Hepatic stellate cell (primary cell): ENCODE results near the gene DAGLA.

ENCODE experiments used
- DNase-seq: peaks from one replicate; pipeline ENCODE4 v3.0.0; 2011; ENCODE audit warnings: low spot score

The DAGLA gene

DNA sequence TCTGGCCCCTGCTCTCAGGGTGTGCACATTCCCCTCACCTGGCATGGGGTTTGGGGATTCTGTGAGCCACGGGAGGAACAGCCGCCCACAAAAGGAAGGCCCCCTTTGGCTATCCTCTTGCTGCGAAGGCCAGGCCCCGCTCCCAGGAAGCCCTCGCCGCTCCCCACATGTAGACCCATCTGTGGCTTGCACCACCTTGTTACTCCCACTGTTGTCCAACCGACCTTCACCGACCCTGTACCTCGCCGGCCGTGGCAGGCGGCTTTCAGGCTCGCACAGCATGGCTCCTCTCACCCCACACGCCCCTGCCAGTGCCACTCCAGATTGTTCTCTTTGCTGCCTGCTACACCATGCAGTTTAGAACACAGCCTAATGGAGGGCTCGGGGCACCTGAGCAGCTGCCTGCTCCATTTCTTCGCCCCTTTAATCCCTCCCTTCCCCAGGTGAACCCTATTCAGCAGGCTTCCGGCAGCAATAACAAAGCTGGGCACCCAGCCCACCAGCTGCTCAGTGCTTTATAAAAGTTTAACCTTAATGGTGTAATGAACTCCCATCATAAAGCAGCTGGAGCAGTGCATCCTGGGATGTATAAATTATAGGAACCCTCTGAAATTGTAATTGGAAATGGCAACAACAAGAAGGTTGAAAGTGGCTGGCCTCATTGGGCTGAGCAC lies 10.7 kb downstream of the DAGLA start:
- DNase-seq, result no peak

DNA sequence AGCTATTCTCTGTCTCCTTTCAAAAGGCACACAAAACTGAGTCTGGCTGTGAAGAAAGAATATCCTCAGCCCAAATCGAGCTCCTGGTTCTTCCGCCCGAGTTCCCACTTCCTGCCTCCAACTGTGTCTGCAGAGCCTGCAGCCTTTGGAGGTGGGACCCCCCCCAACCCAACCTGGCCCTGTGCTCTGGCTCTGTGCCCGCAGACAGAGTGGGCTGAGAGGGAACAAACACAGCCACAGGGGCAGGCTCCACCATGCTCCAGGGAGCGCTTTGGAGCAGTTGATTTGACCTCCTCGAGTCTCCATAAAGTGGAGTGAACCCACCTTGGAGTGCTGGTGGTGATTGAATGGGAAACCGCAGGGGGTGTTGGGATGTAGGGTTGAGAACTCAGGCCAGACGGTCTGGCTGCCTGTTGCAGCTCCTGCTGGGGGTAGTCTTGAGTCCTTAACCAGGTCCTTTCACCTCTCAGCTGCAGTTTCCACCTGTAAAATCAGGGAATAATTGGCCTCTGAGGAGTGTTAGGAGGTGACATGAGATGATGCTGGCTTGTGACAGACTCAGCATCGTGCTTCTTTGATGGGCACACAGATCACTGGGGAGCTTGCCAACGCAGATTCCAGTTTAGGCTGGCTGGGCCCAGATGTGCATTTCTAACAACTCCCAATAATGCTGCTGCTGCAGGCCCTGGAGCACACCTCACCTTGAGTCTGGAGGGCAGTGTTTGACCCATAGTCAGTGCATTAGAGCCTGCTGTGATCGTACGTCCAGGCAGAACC lies 11.4 kb downstream of the DAGLA start:
- DNase-seq, result no peak

DNA sequence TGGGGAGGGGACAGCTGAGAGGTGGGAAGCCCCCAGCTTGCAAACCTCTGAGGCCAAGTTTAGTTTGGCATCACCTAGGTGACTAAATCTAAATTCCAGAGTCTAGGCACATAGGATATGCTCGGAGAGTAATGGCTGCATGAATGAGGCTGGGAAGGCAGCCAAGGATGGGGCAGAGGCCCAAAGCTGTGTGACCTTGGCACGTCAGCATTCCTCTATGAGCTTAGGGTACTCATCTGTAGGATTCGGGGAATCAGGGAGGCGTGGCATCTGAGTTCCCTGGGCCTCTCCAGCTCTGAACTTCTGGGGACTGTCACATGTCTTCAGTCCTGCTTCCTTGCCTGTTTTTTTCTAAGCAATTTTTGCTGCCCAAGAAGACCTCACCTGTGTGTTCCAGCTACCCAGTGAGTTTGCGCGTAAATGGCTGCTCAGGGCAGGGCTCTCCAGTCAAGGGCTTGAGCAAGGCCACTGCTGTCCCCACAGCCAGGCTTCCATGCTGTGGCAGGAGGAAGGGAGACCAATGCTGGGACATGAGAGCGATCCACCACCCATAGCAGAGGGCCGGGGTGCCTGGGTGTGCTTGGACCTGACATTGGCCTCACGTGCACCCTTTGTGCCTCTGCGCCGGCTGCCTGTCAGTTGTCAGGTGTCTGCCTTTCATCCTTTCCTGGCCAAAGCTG lies 13.9 kb downstream of the DAGLA start:
- no peak for DNase-seq

DNA sequence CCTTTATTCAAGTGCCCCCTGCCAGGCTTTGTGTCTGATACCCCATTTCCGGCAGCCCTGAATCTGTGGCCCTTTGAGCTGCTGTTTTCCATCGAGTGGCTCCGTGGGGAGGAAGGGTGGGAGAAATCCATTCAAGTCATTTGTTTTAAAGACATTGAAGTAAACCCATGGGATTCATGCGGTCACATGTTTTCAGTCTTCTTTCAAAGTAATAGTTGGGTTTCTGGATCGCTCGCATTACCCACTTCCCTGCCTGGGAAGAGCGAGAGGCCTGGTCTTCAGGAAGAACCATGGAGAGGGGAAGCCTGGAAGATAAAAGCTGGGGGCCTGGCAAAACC lies 14.4 kb downstream of the DAGLA start:
- DNase-seq, result no peak

DNA sequence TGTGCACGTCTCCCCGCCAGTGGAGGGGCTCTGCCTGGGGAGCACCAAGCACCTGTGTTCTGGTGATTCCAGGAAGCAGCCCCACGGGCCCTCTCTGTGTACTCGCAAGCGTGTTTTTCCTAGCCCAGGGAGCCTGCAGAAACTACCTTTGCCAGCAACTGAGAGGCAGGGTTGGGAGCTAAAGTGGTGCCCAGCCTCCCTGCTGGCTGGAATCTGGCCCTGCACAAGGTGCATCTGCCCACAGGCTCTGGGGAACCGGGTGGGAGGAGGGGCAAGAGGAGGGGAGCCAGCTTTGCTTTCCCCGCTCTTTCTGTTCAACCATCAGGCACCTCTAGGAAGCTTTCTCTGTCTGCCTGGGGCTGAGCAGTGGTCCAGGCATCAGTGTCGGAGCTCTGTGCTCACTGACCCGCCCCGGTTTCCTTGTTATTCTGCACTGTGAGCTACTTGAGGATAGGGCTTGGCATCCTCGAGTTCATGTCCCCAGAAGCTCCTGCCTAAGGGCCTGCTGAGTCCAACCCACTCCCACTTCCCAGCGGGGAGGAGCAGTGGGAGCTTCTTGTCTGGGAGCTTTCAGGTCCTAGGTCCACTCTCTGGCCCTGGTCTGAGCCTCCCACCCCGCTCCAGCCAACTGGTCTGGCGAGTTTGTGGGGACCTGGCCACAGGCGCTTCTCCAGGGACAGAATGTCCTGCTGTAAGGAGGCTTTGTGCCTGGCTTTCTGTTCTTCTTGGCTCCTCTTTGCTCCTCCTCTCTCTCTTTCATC lies 14.9 kb downstream of the DAGLA start:
- no peak for DNase-seq

DNA sequence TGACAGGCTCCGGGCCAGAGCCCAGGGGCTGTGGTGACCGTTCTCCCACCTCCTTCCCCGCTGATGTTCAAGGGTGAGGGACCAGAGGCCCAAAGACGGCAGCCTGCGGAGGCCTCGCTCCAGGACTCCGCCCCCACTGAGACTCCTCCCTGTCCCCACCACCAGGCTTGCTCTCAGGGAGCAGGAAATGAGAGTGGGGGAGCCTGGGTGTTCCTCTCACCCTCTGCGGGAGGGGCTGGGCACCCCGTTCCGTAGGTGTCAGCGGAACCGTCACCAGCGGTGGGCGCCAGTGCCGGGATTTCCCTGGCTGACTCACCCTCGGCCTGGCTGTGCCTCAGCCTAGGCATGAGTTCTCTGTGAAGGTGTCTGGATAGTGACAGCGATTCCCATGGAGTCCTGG lies 15.7 kb downstream of the DAGLA start:
- peak; percentile 82 for DNase-seq

DNA sequence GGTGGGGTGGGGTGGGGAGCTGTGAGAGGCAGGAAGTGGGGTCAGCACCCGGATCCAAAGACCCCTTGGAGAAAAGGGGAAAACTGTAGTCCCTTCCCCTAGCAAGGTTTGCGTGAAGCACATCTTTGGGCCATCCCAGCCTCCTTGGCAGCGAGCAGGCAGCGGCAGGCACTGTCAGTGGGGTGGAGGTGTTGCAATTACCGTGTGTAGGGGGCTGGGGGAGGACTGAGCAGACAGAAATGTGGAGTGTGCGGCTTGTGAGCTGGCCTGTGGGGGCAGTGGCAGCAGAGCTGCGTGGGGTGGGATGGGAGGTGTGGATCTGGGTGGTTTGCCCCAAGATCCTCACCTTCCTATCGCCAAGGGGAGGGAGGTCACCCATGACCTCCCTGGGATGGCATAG lies 16.4 kb downstream of the DAGLA start:
- DNase-seq, result no peak

DNA sequence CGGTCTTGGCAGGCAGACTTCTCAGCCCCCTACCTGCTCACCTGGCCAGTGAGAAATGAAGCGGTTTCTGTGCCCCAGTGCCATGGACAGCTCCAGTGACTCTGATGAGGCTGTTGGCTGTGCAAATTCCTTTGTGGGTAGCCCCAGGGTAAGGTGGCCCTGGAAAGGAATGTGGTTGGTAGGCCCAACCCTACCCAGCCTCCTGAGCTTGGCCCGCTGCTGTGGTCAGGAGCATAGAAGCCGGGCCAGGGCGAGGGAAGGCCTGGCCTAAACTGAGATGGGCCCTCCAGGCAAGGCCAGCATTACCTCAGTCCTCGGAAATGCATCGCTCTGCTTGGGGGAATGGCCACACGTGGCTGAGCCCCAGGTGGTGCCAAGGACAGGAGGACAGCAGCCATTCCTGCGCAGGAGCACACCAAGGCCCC lies 16.9 kb downstream of the DAGLA start:
- no peak for DNase-seq

DNA sequence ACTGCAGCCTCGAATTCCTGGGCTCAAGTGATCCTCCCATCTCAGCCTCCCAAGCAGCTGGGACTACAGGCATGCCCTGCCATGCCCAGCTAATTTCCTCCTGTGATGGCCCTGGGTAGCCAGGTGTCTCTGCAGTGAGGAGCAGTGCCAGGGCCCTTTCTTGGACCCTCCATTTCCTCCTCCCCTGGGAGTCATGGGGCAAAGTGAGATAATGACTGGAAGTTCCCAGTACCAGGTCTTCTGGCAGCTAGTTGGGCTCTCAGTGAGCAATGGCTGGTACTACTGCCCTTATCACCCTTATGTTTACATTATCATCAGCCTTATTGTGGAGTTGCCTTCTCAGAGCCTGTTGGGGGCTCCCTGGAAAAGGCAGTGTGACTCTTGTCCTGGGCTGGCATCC lies 17.6 kb downstream of the DAGLA start:
- DNase-seq, result no peak

DNA sequence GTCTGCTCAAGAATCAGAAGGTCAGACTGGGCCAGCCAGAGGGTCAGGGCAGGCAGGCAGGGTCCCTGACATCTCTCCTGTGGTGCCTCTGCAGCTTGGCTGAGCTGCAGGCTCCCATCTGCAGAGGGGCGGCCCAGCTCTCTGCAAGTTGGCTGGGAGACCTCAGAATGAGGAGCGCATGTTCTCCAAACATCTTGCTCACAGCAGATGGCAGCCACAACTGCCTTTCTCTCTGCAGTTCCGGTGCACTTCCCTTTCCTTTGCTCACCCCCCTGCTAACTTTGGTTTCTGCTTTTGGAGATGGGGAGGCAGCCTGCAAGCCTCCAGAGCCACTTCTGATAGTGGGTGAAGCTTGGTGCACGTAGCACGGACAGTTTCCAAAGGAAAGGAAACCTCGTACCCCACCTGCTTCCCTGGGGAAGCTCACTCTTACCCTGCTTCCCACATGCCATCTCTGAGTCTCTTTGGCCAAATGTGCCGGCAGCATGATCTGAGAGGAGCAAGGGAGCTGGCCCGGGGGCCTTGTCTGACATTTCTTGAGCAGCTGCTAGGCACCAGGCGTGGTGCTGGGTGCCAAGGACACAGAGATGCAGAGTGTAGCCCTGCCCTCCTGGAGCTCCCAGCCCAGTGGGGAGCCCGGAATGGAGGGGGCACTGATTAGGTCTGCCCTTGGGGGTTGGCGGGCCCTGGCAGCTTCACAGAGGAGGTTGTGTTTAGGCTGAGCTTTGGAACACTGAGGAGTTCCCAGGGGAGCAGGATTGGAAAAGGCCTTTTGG lies 18.2 kb downstream of the DAGLA start:
- DNase-seq, result no peak

DNA sequence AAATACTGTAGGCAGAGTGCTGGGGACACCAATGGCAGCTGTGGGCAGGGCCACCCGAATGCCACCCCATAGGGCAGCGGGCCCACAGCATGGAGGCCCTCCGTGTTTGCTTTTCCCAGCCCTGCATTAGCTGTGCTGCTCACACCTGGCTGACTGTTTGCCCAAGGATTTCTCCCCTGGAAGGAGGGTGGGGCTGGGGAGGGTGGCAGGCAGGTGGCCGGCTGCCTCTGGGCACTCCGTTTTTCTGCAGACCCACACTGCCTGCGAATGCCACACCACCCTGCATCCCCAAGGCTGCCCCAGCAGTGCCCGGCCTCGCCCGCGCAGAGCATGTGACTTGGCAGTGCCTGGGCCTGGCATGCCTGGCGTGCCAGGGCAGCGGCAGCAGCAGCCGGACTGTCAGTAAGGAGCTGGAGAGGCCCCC lies 19.6 kb downstream of the DAGLA start:
- DNase-seq, result no peak

DNA sequence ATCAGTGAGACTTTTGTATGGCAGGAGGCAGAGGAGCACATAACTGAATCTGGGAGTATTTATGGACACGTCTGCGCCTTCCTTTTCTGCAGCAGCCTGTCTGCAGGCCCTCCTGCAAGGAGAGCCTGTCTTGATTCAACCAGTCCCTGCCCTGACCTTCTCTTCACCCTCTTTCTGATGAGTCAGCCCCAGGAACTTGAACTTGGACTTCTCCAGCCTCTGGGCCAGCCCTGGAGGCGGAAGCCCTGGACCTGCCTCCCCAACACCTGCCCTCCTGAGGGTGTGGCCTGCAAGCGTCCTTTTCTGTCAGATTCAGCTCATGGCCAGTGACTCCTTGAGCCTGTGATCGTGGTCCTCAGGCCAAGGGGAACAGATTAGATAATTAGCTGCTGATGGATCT lies 20.0 kb downstream of the DAGLA start:
- DNase-seq, result no peak

DNA sequence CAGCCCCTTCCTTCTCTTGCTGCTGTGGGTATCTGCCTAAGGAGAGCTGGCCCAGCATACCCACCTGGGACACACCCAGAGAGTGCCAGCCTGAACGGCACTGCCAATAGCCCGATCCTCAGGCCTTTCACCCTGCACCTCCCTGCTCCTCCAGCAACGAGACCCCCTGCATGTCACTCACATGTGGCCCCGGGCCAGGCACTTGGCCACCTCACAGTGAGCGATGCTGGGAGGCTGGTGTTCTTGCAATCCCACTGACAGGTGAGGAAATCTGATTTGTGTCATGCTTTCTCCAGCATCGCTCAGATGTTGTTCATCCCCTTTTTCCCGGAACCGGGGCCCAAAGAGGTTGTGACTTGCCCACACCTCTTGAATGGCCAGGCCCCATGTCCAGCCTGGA lies 20.5 kb downstream of the DAGLA start:
- no peak for DNase-seq

DNA sequence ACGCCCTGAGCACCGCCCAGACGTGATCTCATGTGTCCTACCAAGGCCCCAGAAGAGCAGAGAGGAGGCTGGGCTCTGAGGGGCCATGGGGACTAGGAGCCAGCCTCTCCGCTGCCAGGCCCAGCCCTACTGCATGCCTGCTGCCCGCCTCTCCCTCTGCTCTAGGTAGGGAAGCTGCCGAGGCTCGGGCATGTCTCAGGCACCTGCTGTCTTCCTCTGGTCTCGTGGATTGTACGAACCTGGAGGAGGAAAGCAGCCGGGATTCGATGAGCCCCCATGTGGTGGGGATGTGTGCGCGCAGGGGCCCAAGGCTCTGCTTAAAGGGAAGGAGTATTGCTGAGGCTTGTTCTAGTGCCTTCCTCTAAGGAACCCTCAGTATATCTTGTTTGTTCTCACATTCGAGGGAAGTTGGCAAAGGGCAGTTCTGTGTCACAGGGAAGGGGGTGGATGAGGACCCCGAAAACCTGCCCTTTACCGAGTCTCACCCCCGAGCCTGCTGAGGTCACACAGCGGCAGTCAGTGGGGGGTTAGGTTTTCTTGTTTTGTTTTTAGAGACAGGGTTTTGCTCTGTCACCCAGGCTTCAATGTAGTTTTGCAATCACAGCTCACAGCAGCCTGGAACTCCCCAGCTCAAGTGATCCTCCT lies 21.2 kb downstream of the DAGLA start:
- no peak for DNase-seq

DNA sequence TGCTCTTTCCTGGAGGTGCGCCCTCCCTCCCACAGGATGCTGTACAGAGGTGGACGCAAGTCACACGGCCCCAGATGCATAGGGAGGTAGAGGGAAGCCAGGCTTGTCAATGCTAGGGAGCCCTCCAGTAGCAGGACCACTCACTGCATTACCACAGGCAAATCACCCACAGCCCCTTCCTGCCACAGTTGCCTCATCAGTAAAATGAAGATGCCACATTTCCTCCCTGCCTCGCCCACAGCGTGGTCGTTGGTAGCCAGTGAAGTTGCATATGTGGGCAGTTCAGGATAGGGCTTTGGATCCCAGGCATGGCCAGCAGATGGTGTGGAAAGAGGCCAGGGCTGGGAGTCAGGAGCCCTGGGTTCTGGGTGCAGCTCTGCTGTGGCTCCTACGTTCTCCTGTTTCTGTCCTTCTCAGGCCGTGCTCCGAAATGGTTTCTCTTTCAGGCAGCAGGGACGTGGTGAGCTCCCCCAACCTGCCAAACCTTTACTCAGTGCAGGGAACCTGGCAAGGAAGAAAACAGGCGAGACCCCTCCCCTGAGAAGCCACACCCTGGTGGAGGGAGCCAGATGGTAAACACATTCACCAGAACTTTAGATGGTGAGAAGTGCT lies 22.6 kb downstream of the DAGLA start:
- no peak for DNase-seq

DNA sequence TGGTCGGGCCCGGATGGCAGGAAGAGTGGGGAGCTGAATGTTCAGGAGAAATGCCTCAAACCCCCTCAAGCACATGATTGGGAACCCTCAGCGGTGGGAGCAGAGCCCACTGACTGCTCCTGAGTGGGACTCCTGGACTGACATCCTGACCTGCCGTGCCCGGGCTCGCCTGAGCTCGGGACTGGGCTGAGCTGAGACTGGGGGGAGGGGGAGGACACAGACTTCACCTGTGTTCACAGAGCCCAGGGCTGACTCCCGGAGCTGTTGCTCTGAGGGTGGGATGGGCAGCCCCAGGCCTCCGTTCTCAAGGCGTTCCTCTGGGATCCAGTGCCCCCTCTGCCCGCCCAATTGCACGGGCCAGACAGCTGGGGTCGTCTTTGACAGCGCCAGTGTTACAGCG lies 24.6 kb downstream of the DAGLA start:
- no peak for DNase-seq

DNA sequence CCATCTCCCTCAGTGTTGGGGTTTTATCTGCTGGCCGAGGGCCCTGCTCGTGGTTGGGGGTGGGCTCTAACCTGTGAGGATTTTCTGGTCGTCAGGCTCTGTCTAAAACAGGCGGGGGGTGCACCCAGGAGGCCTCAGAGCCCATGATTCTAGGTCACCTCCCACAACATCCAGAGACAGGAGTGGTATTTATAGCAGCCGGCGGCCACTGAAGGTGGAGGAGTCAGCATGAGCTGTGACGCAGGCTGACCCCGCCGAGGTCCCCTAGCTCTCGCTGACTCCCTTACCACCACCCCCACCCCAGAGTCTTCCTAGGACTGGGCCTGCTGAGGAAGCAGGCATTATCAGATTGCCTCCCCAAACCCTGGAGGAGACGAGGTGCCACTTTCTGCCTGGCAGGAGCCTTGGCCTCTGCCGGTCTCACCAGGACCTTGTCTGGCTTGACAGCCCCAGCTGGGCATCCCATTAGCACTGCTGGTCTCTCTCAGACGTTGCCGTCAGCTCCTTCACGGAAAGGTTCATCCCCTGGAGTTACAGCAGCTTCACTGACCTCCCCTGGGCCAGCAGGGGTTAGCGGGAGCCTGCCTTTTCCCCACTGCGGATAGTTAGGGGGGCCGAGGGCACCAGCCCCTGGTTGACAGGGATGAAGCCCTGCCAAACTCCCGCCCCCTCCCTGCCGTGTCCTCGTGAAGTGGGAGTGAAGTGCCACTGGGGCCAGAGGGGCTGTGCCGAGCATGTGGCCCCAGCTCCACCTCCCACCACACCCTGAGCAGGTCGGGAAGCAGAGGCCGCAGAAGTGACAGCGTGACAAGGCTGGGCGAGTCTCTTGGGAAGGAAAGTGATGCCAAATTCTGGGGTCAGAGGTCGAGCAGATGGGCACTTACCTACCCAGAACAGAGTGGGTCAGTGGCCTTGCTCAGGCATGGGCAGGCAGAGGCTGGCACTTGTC lies 26.5 kb downstream of the DAGLA start:
- DNase-seq, result no peak

DNA sequence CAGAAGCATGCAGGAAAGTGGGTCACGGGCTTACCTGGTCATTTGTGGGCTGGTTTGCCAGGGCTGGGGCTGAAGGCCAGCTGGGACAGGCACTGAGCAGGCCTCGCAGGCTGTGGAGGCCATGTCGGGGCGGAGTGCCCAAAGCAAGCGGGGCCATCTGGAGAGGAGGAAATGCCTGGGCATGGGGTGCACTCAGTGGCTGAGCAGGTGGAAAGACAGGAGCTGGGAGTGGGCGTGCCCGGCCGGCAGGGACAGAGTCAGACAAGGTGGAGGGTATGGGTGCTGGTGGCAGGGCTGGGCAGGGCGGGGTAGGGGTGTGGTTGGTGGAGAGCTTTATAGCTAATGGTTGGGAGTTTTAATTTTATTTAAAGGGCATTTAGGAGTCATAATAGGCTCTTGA lies 27.4 kb downstream of the DAGLA start:
- no peak for DNase-seq

DNA sequence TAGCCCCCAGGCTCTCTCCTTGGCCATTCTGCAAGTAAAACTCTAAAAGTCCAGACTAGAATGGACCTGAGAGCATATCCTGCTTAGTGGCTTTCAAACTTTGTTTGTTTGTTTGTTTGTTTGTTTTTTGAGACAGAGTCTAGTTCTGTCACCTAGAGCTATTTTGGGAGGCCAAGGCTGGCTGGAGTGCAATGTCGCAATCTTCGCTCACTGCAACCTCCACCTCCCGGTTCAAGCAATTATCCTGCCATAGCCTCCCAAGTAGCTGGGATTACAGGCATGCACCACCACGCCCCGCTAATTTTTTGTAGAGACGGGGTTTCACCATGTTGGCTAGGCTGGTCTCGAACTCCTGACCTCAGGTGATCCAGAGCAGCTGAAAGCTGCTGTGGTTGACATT lies 28.9 kb downstream of the DAGLA start:
- DNase-seq, result no peak

DNA sequence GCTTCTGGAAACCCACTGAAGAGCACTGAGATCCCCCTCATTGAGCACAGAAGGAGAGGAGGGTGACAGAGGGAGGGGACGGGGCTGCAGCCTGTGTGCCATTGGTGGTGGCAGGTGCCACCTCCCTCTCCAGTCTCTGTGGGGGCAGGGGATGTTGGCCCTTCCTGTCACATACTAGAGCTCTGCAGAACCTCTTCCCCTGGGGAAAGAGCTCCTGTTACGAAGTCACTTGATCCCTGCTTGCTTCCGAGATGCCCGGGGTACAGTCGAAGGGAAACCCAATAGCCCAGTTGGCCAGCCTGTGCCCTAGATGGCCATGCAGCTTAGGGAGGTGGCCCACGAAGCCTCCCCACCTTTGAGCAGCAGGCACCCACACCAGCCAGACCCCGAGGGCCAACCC lies 29.4 kb downstream of the DAGLA start:
- no peak for DNase-seq
